Right lobe of liver (tissue), 4 donors: ENCODE results near the gene SLC1A2.

Source experiments
- CTCF ChIP-seq, 4 donors: fragments of 200-600 bp in 3 of 4; fragments of 450-650 bp in 1 of 4; IDR thresholded peaks; one replicate each; pipeline versions ENCODE4 v1.5.1 to v1.8.0; 2016 to 2022; ENCODE audit warnings: antibody characterized with exemption in 4 of 4, mild to moderate bottlenecking in 2 of 4
- POLR2A ChIP-seq: fragments of 450-650 bp; IDR thresholded peaks from one replicate; pipeline ENCODE4 v1.6.1; 2017; ENCODE audit warnings: antibody characterized with exemption, mild to moderate bottlenecking
- donor health status: DM: no; HTN: no; CAD: no.
- donor health status: DM: no; HTN: no; CAD: no.
- donor health status: DM: no; HTN: yes; CAD: no.

- TF ChIP-seq POLR2A, result no peak
- no peak for TF ChIP-seq CTCF (IDR thresholded peaks at IDR 0.05)
Observed at GRCh38 chr11:35239471-35240075, 179.8 kb downstream of the SLC1A2 start.
